HFFc6 (cell line): ENCODE measurements around the gene PTGFR. TPM values are rescaled to one million over a fixed set of nuclear protein-coding genes. Genes with fewer than 3 reads are reported as not detected.
A peak's percentile ranks its signal among the peaks of the same experiment; 100 is the strongest.

Experiments
- DNase-seq: peaks from one replicate; pipeline ENCODE4 v3.0.0-alpha.2; 2018
- H3K27ac Mint-ChIP-seq: 2 replicates; pipeline ENCODE4 v1.8.0; 2020; ENCODE audit warnings: mild to moderate bottlenecking, mixed read lengths
- H3K27me3 Mint-ChIP-seq: 2 replicates; pipeline ENCODE4 v1.8.0; 2021; ENCODE audit warnings: mild to moderate bottlenecking, moderate library complexity, mixed read lengths; ENCODE audit not compliant: insufficient read depth
- H3K36me3 Mint-ChIP-seq: 2 replicates; pipeline ENCODE4 v1.8.0; 2021; ENCODE audit warnings: low read depth, mixed read lengths
- H3K4me1 Mint-ChIP-seq: 2 replicates; pipeline ENCODE4 v1.8.0; 2020; ENCODE audit warnings: low read depth, mixed read lengths
- H3K4me3 Mint-ChIP-seq: 2 replicates; pipeline ENCODE4 v1.8.0; 2020; ENCODE audit warnings: mild to moderate bottlenecking, moderate library complexity, mixed read lengths
- H3K9me3 Mint-ChIP-seq: 2 replicates; pipeline ENCODE4 v1.8.0; 2020; ENCODE audit warnings: mild to moderate bottlenecking, mixed read lengths
- total RNA-seq, 6 experiments: library from RNA; stranded (reverse); fragmentation: NEBNext Ultra II Directional; extraction: Animal tissue kit (Norgen Biotek cat#: 25700); gene quantifications; 2 replicates in 1 of 6; 3 replicates in 5 of 6; pipeline ENCODE4 v1.2.3, GENCODE V29; 2021
- TF ChIP-seq, protein P1 (sequence below): fragments of 200-600 bp; sonication (generic); IDR thresholded peaks from 2 replicates; pipeline ENCODE4 v1.5.0; 2021; ENCODE audit warnings: antibody characterized with exemption, mild to moderate bottlenecking

PTGFR gene
- total RNA-seq, 6 experiments from 2014 or later = 11.2 to 20.3 (median 17.1) TPM

DNA sequence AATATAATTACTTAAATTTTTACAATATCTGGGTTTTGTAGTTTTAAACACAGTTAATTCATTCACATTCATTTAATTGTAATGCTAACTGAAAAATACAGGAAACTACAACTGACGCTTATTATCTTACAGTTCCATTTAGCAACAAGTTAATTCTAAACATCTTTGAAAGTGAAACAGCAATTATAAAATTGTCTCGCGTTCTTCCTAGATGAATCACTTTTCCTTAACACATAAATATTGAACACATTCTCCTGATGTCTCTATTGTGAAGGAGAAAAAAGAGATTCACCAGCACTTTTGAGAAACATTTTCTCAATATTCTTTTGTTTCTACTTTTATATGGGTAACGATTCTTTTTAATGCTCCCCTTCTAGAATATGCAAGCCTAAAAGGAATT is 6.4 kb downstream of the PTGFR start:
- no peaks in the 10 kb centered on the region for H3K27me3 Mint-ChIP-seq
- no peak for DNase-seq
- peaks cover 77% of the 10 kb centered on the region for H3K4me1 Mint-ChIP-seq
- H3K36me3 Mint-ChIP-seq = peaks cover 46% of the 10 kb centered on the region
- TF ChIP-seq, protein P1, sequence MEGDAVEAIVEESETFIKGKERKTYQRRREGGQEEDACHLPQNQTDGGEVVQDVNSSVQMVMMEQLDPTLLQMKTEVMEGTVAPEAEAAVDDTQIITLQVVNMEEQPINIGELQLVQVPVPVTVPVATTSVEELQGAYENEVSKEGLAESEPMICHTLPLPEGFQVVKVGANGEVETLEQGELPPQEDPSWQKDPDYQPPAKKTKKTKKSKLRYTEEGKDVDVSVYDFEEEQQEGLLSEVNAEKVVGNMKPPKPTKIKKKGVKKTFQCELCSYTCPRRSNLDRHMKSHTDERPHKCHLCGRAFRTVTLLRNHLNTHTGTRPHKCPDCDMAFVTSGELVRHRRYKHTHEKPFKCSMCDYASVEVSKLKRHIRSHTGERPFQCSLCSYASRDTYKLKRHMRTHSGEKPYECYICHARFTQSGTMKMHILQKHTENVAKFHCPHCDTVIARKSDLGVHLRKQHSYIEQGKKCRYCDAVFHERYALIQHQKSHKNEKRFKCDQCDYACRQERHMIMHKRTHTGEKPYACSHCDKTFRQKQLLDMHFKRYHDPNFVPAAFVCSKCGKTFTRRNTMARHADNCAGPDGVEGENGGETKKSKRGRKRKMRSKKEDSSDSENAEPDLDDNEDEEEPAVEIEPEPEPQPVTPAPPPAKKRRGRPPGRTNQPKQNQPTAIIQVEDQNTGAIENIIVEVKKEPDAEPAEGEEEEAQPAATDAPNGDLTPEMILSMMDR = no peak
- H3K9me3 Mint-ChIP-seq = no peaks in the 10 kb centered on the region
- H3K4me3 Mint-ChIP-seq = peak overlapping the region; percentile 55
- peak overlapping the region; percentile 1; the same call in 1 of the 2 replicates for H3K27ac Mint-ChIP-seq

DNA sequence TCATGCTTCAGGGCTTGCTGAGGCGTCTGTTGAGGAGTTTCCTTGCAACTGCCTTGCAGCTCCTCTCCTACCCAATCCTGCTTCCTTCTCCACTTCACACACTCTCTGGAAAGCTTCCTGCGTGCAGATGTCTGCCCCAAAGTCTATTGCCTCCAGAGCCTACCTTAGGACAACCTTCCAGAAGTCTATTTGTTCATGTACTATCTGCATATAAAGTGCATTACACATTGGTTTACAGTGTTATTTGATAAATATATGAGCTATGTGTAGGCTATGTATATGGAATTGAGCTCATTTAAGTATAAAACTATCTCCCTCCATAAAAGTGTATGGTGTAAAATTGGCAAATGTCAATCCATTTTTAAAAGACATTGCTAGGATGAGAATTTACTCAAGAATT is 9.8 kb downstream of the PTGFR start:
- no peak overlapping the region for H3K27ac Mint-ChIP-seq
- peaks cover 59% of the 10 kb centered on the region for H3K4me1 Mint-ChIP-seq

GRCh38 chr1:78501203-78501602 is 10.4 kb downstream of the PTGFR start:
- TF ChIP-seq, protein P1 = no peak
- no peaks in the 10 kb centered on the region for H3K9me3 Mint-ChIP-seq
- DNase-seq = no peak
- peaks cover 20% of the 10 kb centered on the region for H3K36me3 Mint-ChIP-seq
- no peak overlapping the region for H3K4me3 Mint-ChIP-seq
- H3K4me1 Mint-ChIP-seq = peaks cover 52% of the 10 kb centered on the region
- no peaks in the 10 kb centered on the region for H3K27me3 Mint-ChIP-seq
- H3K27ac Mint-ChIP-seq = no peak overlapping the region

More for the DNA sequence above, 9.8 kb downstream of the PTGFR start:
- H3K27me3 Mint-ChIP-seq = no peaks in the 10 kb centered on the region
- DNase-seq = no peak
- H3K36me3 Mint-ChIP-seq = peaks cover 16% of the 10 kb centered on the region
- TF ChIP-seq, protein P1 = no peak
- no peak overlapping the region for H3K4me3 Mint-ChIP-seq
- H3K9me3 Mint-ChIP-seq = no peaks in the 10 kb centered on the region

DNA sequence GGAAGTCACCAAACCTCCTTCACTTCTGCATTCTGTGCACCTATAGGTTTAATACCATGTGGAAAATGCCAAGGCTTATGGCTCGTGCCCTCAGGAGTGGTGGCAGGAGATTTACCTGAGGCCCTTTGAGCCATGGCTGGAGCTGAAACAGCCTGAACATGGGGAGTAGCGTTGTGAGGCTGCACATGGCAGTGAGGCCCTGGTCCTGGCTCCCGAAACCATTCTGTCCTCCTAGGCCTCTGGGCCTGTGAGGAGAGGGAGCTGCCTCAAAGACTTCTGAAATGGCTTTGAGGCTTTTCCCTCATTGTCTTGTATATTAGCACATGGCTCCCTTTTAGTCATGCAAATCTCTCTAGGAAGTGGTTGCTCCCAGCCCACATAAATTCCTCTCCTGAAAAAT is 20.6 kb downstream of the PTGFR start:
- Mint-ChIP-seq H3K4me1 (no peaks in the 10 kb centered on the region), H3K9me3 (peaks cover 25% of the 10 kb centered on the region), H3K27ac (no peak overlapping the region), H3K4me3 (no peak overlapping the region), H3K27me3 (peaks cover 3% of the 10 kb centered on the region; the same call in 1 of the 2 replicates), H3K36me3 (peaks cover 45% of the 10 kb centered on the region)
- TF ChIP-seq, protein P1 = no peak
- no peak for DNase-seq

DNA sequence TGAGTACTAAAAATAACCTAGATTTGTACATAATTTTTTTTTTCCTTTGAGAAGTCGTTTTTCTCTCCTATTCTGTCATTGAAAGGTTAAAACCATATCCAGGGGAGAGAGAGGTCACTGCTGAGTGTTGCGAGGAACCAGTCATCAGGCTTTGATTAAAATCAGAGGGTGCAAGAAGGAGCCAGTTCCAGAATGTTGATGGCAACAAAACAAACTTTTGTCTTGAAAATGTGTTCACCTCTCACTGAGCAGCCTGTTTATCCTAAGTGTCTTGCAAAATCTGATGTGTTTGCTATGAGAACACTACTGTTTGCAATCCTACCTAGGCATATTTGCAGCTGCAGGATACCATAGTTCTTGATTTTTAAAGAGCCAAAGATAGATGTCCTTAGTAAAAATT is 25.9 kb downstream of the PTGFR start:
- peaks cover 1% of the 10 kb centered on the region; the same call in 1 of the 2 replicates for H3K27me3 Mint-ChIP-seq
- no peak for DNase-seq
- no peak overlapping the region for H3K4me3 Mint-ChIP-seq
- H3K9me3 Mint-ChIP-seq = peaks cover 8% of the 10 kb centered on the region
- peaks cover 23% of the 10 kb centered on the region for H3K36me3 Mint-ChIP-seq
- peaks cover 35% of the 10 kb centered on the region for H3K4me1 Mint-ChIP-seq
- TF ChIP-seq, protein P1 = no peak
- H3K27ac Mint-ChIP-seq = no peak overlapping the region

DNA sequence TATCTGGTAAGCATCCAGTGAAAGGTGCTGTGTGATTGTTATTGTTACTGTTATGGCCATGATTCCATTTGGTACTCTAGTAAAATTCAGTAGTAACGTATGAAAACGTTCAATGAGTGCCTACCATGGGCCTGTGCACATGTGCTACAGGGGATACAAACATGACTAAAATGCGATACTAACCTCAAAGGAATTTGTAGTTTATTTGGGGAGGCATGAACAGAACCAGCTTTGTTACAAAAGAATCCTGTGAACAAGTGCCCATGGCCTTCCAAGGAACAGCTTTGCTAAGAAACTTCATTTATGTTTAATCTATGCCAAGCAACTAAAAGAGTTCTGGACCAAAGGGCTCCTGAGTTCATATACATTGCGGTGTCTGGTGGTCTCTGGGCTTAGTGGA is 28.7 kb downstream of the PTGFR start:
- H3K27me3 Mint-ChIP-seq = no peaks in the 10 kb centered on the region; the same call in none of the 2 replicates
- DNase-seq = peak; percentile 19
- TF ChIP-seq, protein P1 = no peak
- no peaks in the 10 kb centered on the region for H3K9me3 Mint-ChIP-seq
- peak overlapping the region; percentile 15; the same call in 1 of the 2 replicates for H3K27ac Mint-ChIP-seq
- H3K4me1 Mint-ChIP-seq = peaks cover 60% of the 10 kb centered on the region
- peaks cover 4% of the 10 kb centered on the region; the same call in 1 of the 2 replicates for H3K36me3 Mint-ChIP-seq
- peak overlapping the region; percentile 18; the same call in 1 of the 2 replicates for H3K4me3 Mint-ChIP-seq
